K562 (cell line): ENCODE data around the gene PSMA5. TPM values are rescaled to one million over a fixed set of nuclear protein-coding genes. Genes with fewer than 3 reads are reported as not detected.
A peak's percentile ranks its signal among the peaks of the same experiment; 100 is the strongest.

Experiments used
- CEBPB ChIP-seq: fragments of 450-650 bp; IDR thresholded peaks from 2 replicates; pipeline ENCODE4 v1.6.1; 2016; ENCODE audit warnings: missing genetic modification characterization, missing compliant biosample characterization
- GABPB1 ChIP-seq: sonication (generic); formaldehyde crosslinking; IDR thresholded peaks from 2 replicates; pipeline ENCODE4 v1.8.0; 2022; ENCODE audit warnings: mild to moderate bottlenecking, missing genetic modification reagents
- HNRNPK ChIP-seq: fragments of 200-400 bp; formaldehyde crosslinking; IDR thresholded peaks from one replicate; pipeline ENCODE4 v1.6.1; 2018; ENCODE audit warnings: mild to moderate bottlenecking, low read depth, low read length; ENCODE audit not compliant: poor library complexity, severe bottlenecking
- MEIS2 ChIP-seq: fragments of 450-650 bp; IDR thresholded peaks from 2 replicates; pipeline ENCODE4 v1.6.1; 2014; ENCODE audit warnings: mild to moderate bottlenecking; ENCODE audit not compliant: partially characterized antibody
- NCOA2 ChIP-seq, 2 experiments: fragments of 450-650 bp; IDR thresholded peaks; 2 replicates each; pipeline ENCODE4 v1.6.1; 2018; ENCODE audit warnings: mild to moderate bottlenecking in 2 of 2, moderate library complexity in 1 of 2; ENCODE audit not compliant: partially characterized antibody in 2 of 2
- OTX1 ChIP-seq: fragments of 450-650 bp; formaldehyde crosslinking; IDR thresholded peaks from 2 replicates; pipeline ENCODE4 v1.4.0; 2022; ENCODE audit warnings: mild to moderate bottlenecking
- POU5F1 ChIP-seq: fragments of 150-350 bp; IDR thresholded peaks from 2 replicates; pipeline ENCODE4 v1.6.1; 2014; ENCODE audit warnings: borderline replicate concordance, low read length, low read depth, mild to moderate bottlenecking; ENCODE audit not compliant: partially characterized antibody
- RBM14 ChIP-seq: fragments of 200-400 bp; formaldehyde crosslinking; IDR thresholded peaks from 2 replicates; pipeline ENCODE4 v1.6.1; 2018; ENCODE audit warnings: low read depth, mild to moderate bottlenecking, low read length, moderate library complexity, borderline replicate concordance; ENCODE audit not compliant: insufficient read depth
- SMARCA5 ChIP-seq: fragments of 450-650 bp; IDR thresholded peaks from 2 replicates; pipeline ENCODE4 v1.6.1; 2016
- SREBF1 ChIP-seq: fragments of 150-350 bp; IDR thresholded peaks from 2 replicates; pipeline ENCODE4 v1.6.1; 2014; ENCODE audit warnings: antibody characterized with exemption, low read depth, low read length, borderline replicate concordance
- TAF9B ChIP-seq: fragments of 450-650 bp; IDR thresholded peaks from 2 replicates; pipeline ENCODE4 v1.6.1; 2018; ENCODE audit warnings: mild to moderate bottlenecking; ENCODE audit not compliant: partially characterized antibody
- ZNF224 ChIP-seq: sonication (generic); formaldehyde crosslinking; IDR thresholded peaks from 2 replicates; pipeline ENCODE4 v1.8.0; 2022; ENCODE audit warnings: mild to moderate bottlenecking, missing genetic modification reagents
- ZNF232 ChIP-seq: sonication (generic); formaldehyde crosslinking; IDR thresholded peaks from 2 replicates; pipeline ENCODE4 v1.8.0; 2022; ENCODE audit warnings: mild to moderate bottlenecking, missing genetic modification reagents
- ZNF316 ChIP-seq: fragments of 450-650 bp; IDR thresholded peaks from 2 replicates; pipeline ENCODE4 v1.6.1; 2016
- ZNF445 ChIP-seq: fragments of 250-450 bp; sonication (Bioruptor Pico); IDR thresholded peaks from 2 replicates; pipeline ENCODE4 v1.4.0; 2020; ENCODE audit warnings: low read depth, mild to moderate bottlenecking, moderate library complexity
- polyA plus RNA-seq, 8 experiments: library from polyadenylated mRNA; depleted of rRNA in 4 of 8; stranded (reverse) in 5 of 8; unstranded in 3 of 8; fragments of >200 nt; fragmentation: Nextera tagmentation in 2 of 8; fragmentation: Illumina TruSeq in 1 of 8; extraction: Ambion mirVana in 2 of 8; extraction: Trizol in 1 of 8; gene quantifications; 2 replicates each; pipeline versions ENCODE4 v1.2.1 to v1.2.3, GENCODE V29; 2011 to 2014; ENCODE audit warnings: inconsistent platforms in 1 of 8, missing spikeins in 1 of 8
- total RNA-seq, 7 experiments: library from RNA; depleted of rRNA in 6 of 7; stranded (reverse); fragments of >200 nt in 6 of 7; fragmentation: Illumina TruSeq in 2 of 7; extraction: Trizol in 2 of 7; gene quantifications; 2 replicates each; pipeline versions ENCODE4 v1.2.1 to v1.2.3, GENCODE V29; 2011 to 2021; ENCODE audit warnings: low replicate concordance in 1 of 7
- TF ChIP-seq, protein P1 (sequence below), 2 experiments: fragments of 200-800 bp in 1 of 2; sonication (Bioruptor generic) in 1 of 2; sonication (generic) in 1 of 2; formaldehyde crosslinking in 1 of 2; IDR thresholded peaks in 1 of 2; conservative IDR thresholded peaks in 1 of 2; 2 replicates each; pipeline versions ENCODE4 v1.5.0 to v1.6.1; 2016 to 2020; ENCODE audit warnings: missing compliant biosample characterization in 1 of 2, missing genetic modification characterization in 1 of 2, missing genetic modification reagents in 1 of 2
- TF ChIP-seq, protein P2 (sequence below): sonication (generic); formaldehyde crosslinking; IDR thresholded peaks from 2 replicates; pipeline ENCODE4 v1.8.0; 2022; ENCODE audit warnings: mild to moderate bottlenecking, missing genetic modification reagents, borderline replicate concordance
- TF ChIP-seq, protein P3 (sequence below): sonication (generic); formaldehyde crosslinking; IDR thresholded peaks from 2 replicates; pipeline ENCODE4 v1.8.1; 2023; ENCODE audit warnings: mild to moderate bottlenecking, missing genetic modification reagents, moderate library complexity
- TF ChIP-seq, protein P4 (sequence below): sonication (generic); formaldehyde crosslinking; IDR thresholded peaks from 2 replicates; pipeline ENCODE4 v1.8.1; 2022; ENCODE audit warnings: missing genetic modification reagents
- TF ChIP-seq, protein P5 (sequence below): fragments of 450-650 bp; formaldehyde crosslinking; IDR thresholded peaks from 2 replicates; pipeline ENCODE4 v1.4.0; 2020; ENCODE audit warnings: mild to moderate bottlenecking, moderate library complexity

Gene PSMA5
- total and polyA plus RNA-seq, 9 of the 15 experiments (the other 6 are each of a cell fraction or from before 2014, with no cell fraction given) = 82.6 to 542 (median 287) TPM

DNA sequence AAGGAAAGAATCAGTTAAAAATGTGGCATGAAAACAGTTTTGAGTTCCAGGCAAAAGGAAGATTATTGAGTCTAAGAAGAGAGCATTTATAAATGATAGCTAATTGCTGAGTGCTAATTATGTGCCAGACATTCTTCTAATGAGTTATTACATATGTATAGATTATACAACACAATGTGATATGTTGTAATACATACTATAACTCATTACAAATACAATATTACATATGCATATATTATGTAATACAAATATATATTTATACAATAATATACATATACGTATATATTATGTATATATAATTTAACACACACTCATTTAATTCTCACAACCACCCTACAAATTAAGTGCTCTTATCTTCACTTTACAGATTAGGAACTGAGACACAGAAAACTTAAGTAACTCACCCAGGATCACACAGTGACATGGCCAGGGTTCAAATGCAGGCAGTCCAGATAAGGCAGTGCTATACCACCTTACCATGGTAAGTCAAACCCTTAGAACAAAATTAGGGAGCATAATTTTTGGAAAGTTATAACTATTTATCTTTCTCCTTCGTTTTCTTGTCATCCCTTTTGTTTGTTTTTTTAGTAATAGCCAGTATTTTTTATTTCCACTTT lies 32.5 kb downstream of the PSMA5 start (continued):
- TF ChIP-seq, protein P1, sequence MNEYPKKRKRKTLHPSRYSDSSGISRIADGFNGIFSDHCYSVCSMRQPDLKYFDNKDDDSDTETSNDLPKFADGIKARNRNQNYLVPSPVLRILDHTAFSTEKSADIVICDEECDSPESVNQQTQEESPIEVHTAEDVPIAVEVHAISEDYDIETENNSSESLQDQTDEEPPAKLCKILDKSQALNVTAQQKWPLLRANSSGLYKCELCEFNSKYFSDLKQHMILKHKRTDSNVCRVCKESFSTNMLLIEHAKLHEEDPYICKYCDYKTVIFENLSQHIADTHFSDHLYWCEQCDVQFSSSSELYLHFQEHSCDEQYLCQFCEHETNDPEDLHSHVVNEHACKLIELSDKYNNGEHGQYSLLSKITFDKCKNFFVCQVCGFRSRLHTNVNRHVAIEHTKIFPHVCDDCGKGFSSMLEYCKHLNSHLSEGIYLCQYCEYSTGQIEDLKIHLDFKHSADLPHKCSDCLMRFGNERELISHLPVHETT (CRISPR knock-in tag; conservative IDR thresholded peaks at IDR 0.05 in 1 of 2, IDR thresholded peaks at IDR 0.05 in 1 of 2) = no peak
- TF ChIP-seq ZNF224 (no peak), CEBPB (peak; percentile 80), ZNF232 (CRISPR knock-in tag) (0 out of 2 replicates have a peak, but pooled peaks have one; percentile 30), ZNF445 (CRISPR knock-in tag) (no peak), SREBF1 (no peak), NCOA2 (IDR thresholded peaks at IDR 0.05; ENCODE audit: partially characterized antibody in 2 of 2) (peak; percentile 19 to 46), POU5F1 (no peak), ZNF316 (peak; percentile 48; the same call in 1 of the 2 replicates), SMARCA5 (no peak), MEIS2 (no peak), GABPB1 (CRISPR knock-in tag) (no peak), TAF9B (peak; percentile 5), OTX1 (CRISPR knock-in tag) (no peak), RBM14 (no peak), HNRNPK (no peak)
- TF ChIP-seq, protein P2, sequence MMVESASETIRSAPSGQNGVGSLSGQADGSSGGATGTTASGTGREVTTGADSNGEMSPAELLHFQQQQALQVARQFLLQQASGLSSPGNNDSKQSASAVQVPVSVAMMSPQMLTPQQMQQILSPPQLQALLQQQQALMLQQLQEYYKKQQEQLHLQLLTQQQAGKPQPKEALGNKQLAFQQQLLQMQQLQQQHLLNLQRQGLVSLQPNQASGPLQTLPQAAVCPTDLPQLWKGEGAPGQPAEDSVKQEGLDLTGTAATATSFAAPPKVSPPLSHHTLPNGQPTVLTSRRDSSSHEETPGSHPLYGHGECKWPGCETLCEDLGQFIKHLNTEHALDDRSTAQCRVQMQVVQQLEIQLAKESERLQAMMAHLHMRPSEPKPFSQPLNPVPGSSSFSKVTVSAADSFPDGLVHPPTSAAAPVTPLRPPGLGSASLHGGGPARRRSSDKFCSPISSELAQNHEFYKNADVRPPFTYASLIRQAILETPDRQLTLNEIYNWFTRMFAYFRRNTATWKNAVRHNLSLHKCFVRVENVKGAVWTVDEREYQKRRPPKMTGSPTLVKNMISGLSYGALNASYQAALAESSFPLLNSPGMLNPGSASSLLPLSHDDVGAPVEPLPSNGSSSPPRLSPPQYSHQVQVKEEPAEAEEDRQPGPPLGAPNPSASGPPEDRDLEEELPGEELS (CRISPR knock-in tag) = 0 out of 2 replicates have a peak, but pooled peaks have one; percentile 26
- TF ChIP-seq, protein P3, sequence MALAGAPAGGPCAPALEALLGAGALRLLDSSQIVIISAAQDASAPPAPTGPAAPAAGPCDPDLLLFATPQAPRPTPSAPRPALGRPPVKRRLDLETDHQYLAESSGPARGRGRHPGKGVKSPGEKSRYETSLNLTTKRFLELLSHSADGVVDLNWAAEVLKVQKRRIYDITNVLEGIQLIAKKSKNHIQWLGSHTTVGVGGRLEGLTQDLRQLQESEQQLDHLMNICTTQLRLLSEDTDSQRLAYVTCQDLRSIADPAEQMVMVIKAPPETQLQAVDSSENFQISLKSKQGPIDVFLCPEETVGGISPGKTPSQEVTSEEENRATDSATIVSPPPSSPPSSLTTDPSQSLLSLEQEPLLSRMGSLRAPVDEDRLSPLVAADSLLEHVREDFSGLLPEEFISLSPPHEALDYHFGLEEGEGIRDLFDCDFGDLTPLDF (CRISPR knock-in tag) = no peak
- TF ChIP-seq, protein P4, sequence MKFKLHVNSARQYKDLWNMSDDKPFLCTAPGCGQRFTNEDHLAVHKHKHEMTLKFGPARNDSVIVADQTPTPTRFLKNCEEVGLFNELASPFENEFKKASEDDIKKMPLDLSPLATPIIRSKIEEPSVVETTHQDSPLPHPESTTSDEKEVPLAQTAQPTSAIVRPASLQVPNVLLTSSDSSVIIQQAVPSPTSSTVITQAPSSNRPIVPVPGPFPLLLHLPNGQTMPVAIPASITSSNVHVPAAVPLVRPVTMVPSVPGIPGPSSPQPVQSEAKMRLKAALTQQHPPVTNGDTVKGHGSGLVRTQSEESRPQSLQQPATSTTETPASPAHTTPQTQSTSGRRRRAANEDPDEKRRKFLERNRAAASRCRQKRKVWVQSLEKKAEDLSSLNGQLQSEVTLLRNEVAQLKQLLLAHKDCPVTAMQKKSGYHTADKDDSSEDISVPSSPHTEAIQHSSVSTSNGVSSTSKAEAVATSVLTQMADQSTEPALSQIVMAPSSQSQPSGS (CRISPR knock-in tag) = no peak
- TF ChIP-seq, protein P5, sequence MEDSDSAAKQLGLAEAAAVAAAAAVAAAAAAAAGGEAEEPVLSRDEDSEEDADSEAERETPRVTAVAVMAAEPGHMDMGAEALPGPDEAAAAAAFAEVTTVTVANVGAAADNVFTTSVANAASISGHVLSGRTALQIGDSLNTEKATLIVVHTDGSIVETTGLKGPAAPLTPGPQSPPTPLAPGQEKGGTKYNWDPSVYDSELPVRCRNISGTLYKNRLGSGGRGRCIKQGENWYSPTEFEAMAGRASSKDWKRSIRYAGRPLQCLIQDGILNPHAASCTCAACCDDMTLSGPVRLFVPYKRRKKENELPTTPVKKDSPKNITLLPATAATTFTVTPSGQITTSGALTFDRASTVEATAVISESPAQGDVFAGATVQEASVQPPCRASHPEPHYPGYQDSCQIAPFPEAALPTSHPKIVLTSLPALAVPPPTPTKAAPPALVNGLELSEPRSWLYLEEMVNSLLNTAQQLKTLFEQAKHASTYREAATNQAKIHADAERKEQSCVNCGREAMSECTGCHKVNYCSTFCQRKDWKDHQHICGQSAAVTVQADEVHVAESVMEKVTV (CRISPR knock-in tag) = peak; percentile 7; the same call in 1 of the 2 replicates
